H1 (cell line): ENCODE data around the gene BICRAL. TPM values are rescaled to one million over a fixed set of nuclear protein-coding genes. Genes with fewer than 3 reads are reported as not detected.

ENCODE experiments used
- CTCF ChIA-PET: fragments of 300-600 bp; sonication (Branson Sonifier 250); formaldehyde crosslinking; loops from one replicate; lab custom pipeline; 2021; ENCODE audit not compliant: partially characterized antibody; lab: Charles Lee
- POLR2A ChIA-PET: fragments of 300-600 bp; sonication (Branson Sonifier 250); formaldehyde crosslinking; loops from one replicate; lab custom pipeline; 2021; ENCODE audit warnings: inconsistent platforms; ENCODE audit not compliant: partially characterized antibody; lab: Charles Lee
- DNase-seq, 2 experiments: peaks; one replicate each; pipeline versions ENCODE4 v3.0.0 to v3.0.0-alpha.2; 2010 to 2022; ENCODE audit warnings: low spot score in 2 of 2, low read depth in 1 of 2, mixed read lengths in 1 of 2
- FAIRE-seq: peaks from 2 replicates; lab custom pipeline; 2011; peaks lifted over from hg19 to GRCh38; lab: Jason Lieb, UNC
- H2AFZ ChIP-seq: 2 replicates; pipeline ENCODE4 v1.8.1; 2012; ENCODE audit warnings: low read length, inconsistent platforms
- H2AK5ac ChIP-seq: 2 replicates; pipeline ENCODE4 v1.6.1; 2013; ENCODE audit warnings: low read depth, low read length
- H2BK120ac ChIP-seq: replicated peaks from 2 replicates; pipeline ENCODE3; 2013; ENCODE audit warnings: low read depth, low read length, inconsistent platforms
- H2BK12ac ChIP-seq: 2 replicates; pipeline ENCODE4 v1.6.1; 2013; ENCODE audit warnings: low read depth, low read length
- H2BK15ac ChIP-seq: 2 replicates; pipeline ENCODE4 v1.6.1; 2013; ENCODE audit warnings: low read length
- H2BK20ac ChIP-seq: 2 replicates; pipeline ENCODE4 v1.6.1; 2013; ENCODE audit warnings: low read length
- H2BK5ac ChIP-seq: 2 replicates; pipeline ENCODE4 v1.6.1; 2013; ENCODE audit warnings: low read depth, low read length
- H3K14ac ChIP-seq: 2 replicates; pipeline ENCODE4 v1.6.1; 2013; ENCODE audit warnings: inconsistent platforms; ENCODE audit not compliant: insufficient read length
- H3K18ac ChIP-seq: 2 replicates; pipeline ENCODE4 v1.6.1; 2013; ENCODE audit warnings: low read length; ENCODE audit errors: extremely low read depth
- H3K23ac ChIP-seq: 2 replicates; pipeline ENCODE4 v1.6.1; 2013; ENCODE audit warnings: inconsistent platforms; ENCODE audit not compliant: insufficient read length
- H3K23me2 ChIP-seq: 2 replicates; pipeline ENCODE4 v1.6.1; 2013; ENCODE audit warnings: low read depth, low read length
- H3K27ac ChIP-seq: 2 replicates; pipeline ENCODE4 v1.6.1; 2011; ENCODE audit warnings: low read depth, low read length, inconsistent platforms
- H3K27me3 ChIP-seq, 4 experiments: replicated peaks in 1 of 4; 1 replicate in 1 of 4; 2 replicates in 3 of 4; pipeline versions ENCODE4 v1.6.1 to v1.8.1; 2011 to 2013; ENCODE audit warnings: low read length in 3 of 4, mild to moderate bottlenecking in 3 of 4, inconsistent platforms in 2 of 4, mixed read lengths in 2 of 4, moderate library complexity in 1 of 4; ENCODE audit not compliant: control insufficient read depth in 3 of 4, insufficient read depth in 3 of 4; ENCODE audit errors: extremely low read depth in 1 of 4
- H3K36me3 ChIP-seq, 4 experiments: 2 replicates each; pipeline versions ENCODE4 v1.6.1 to v1.8.1; 2011 to 2013; ENCODE audit warnings: mild to moderate bottlenecking in 4 of 4, low read length in 3 of 4, moderate library complexity in 2 of 4, control low read depth in 1 of 4, inconsistent platforms in 1 of 4; ENCODE audit not compliant: insufficient read depth in 4 of 4, control insufficient read depth in 2 of 4
- H3K4ac ChIP-seq: replicated peaks from 2 replicates; pipeline ENCODE3; 2013; ENCODE audit warnings: low read length, low read depth, mixed read lengths, inconsistent platforms; ENCODE audit not compliant: insufficient read length
- H3K4me1 ChIP-seq, 4 experiments: replicated peaks in 1 of 4; 1 replicate in 1 of 4; 2 replicates in 3 of 4; pipeline versions ENCODE4 v1.6.1 to v1.8.1; 2011 to 2013; ENCODE audit warnings: low read length in 3 of 4, inconsistent platforms in 2 of 4, mixed read lengths in 1 of 4; ENCODE audit not compliant: insufficient read depth in 4 of 4, control insufficient read depth in 3 of 4
- H3K4me2 ChIP-seq, 2 experiments: 2 replicates each; pipeline versions ENCODE4 v1.6.1 to v1.8.1; 2011 to 2013; ENCODE audit warnings: low read depth in 2 of 2, low read length in 2 of 2, control low read depth in 1 of 2, inconsistent platforms in 1 of 2, mild to moderate bottlenecking in 1 of 2; ENCODE audit not compliant: insufficient read depth in 1 of 2
- H3K4me3 ChIP-seq, 4 experiments: fragments of 200-600, 300-600 bp in 1 of 4; sonication (generic), shearing (Covaris generic), sonication (Bioruptor Twin) in 1 of 4; 2 replicates each; pipeline versions ENCODE4 v1.5.1 to v1.8.1; 2011 to 2016; ENCODE audit warnings: low read length in 4 of 4, low read depth in 3 of 4, control low read depth in 2 of 4, inconsistent platforms in 2 of 4, mild to moderate bottlenecking in 2 of 4, mixed read lengths in 1 of 4, moderate library complexity in 1 of 4; ENCODE audit not compliant: insufficient read depth in 2 of 4; ENCODE audit errors: extremely low read depth in 1 of 4
- H3K56ac ChIP-seq: replicated peaks from 2 replicates; pipeline ENCODE3; 2013; ENCODE audit warnings: low read depth, mild to moderate bottlenecking, mixed read lengths, low read length, inconsistent platforms; ENCODE audit not compliant: insufficient read length
- H3K79me1 ChIP-seq: 2 replicates; pipeline ENCODE4 v1.6.1; 2013; ENCODE audit warnings: low read depth, low read length, control low read depth
- H3K79me2 ChIP-seq, 2 experiments: 2 replicates each; pipeline versions ENCODE4 v1.6.1 to v1.8.1; 2012 to 2013; ENCODE audit warnings: low read length in 2 of 2, mild to moderate bottlenecking in 2 of 2, inconsistent platforms in 1 of 2; ENCODE audit not compliant: insufficient read depth in 2 of 2, control insufficient read depth in 1 of 2
- H3K9ac ChIP-seq, 4 experiments: replicated peaks in 1 of 4; 1 replicate in 1 of 4; 2 replicates in 3 of 4; pipeline versions ENCODE4 v1.6.1 to v1.8.1; 2011 to 2013; ENCODE audit warnings: low read depth in 3 of 4, low read length in 3 of 4, control low read depth in 2 of 4, mild to moderate bottlenecking in 2 of 4, moderate library complexity in 2 of 4, inconsistent platforms in 1 of 4; ENCODE audit errors: extremely low read depth in 1 of 4
- H3K9me3 ChIP-seq, 2 experiments: 2 replicates each; pipeline versions ENCODE4 v1.6.1 to v1.8.1; 2012 to 2013; ENCODE audit warnings: mild to moderate bottlenecking in 2 of 2, moderate library complexity in 2 of 2, control low read depth in 1 of 2, inconsistent platforms in 1 of 2, low read depth in 1 of 2, low read length in 1 of 2, mixed read lengths in 1 of 2; ENCODE audit not compliant: insufficient read depth in 2 of 2
- H4K20me1 ChIP-seq, 2 experiments: replicated peaks in 1 of 2; 2 replicates each; pipeline versions ENCODE3 to v1.8.1; 2011 to 2013; ENCODE audit warnings: inconsistent platforms in 2 of 2, low read length in 2 of 2, mild to moderate bottlenecking in 1 of 2; ENCODE audit not compliant: insufficient read depth in 2 of 2, control insufficient read depth in 1 of 2
- H4K5ac ChIP-seq: 2 replicates; pipeline ENCODE4 v1.6.1; 2013; ENCODE audit warnings: low read length, low read depth, mixed read lengths, inconsistent platforms; ENCODE audit not compliant: insufficient read length
- H4K8ac ChIP-seq: 2 replicates; pipeline ENCODE4 v1.8.0; 2013; ENCODE audit warnings: mild to moderate bottlenecking, moderate library complexity, low read length, inconsistent platforms; ENCODE audit not compliant: insufficient read depth; ENCODE audit errors: extremely low read depth
- H4K91ac ChIP-seq: replicated peaks from 2 replicates; pipeline ENCODE3; 2013; ENCODE audit warnings: low read length, mixed read lengths, inconsistent platforms; ENCODE audit not compliant: insufficient read length
- CREB1 ChIP-seq: IDR thresholded peaks from 2 replicates; pipeline ENCODE4 v1.6.1; 2012; ENCODE audit warnings: inconsistent platforms
- EP300 ChIP-seq, 2 experiments: IDR thresholded peaks; 1 replicate in 1 of 2; 2 replicates in 1 of 2; pipeline ENCODE4 v1.6.1; 2011 to 2012; ENCODE audit warnings: low read depth in 2 of 2, low read length in 2 of 2, mild to moderate bottlenecking in 2 of 2, borderline replicate concordance in 1 of 2, inconsistent platforms in 1 of 2, moderate library complexity in 1 of 2
- EZH2 ChIP-seq: fragments of 200-600 bp; sonication (generic); IDR thresholded peaks from 2 replicates; pipeline ENCODE4 v1.7.1; 2012; ENCODE audit warnings: low read depth, mild to moderate bottlenecking, moderate library complexity, low read length, inconsistent platforms; ENCODE audit not compliant: severe bottlenecking
- JUN ChIP-seq: IDR thresholded peaks from 2 replicates; pipeline ENCODE4 v1.6.1; 2011; ENCODE audit warnings: low read depth, mild to moderate bottlenecking, improper control_type of control experiment, low read length
- JUND ChIP-seq: IDR thresholded peaks from 2 replicates; pipeline ENCODE4 v1.6.1; 2011; ENCODE audit warnings: mild to moderate bottlenecking, improper control_type of control experiment, low read length
- POU5F1 ChIP-seq: IDR thresholded peaks from 2 replicates; pipeline ENCODE4 v1.6.1; 2011; ENCODE audit warnings: low read depth, mild to moderate bottlenecking, low read length, moderate library complexity
- RBBP5 ChIP-seq: IDR thresholded peaks from 2 replicates; pipeline ENCODE4 v1.7.1; 2012; ENCODE audit warnings: low read depth, mild to moderate bottlenecking, inconsistent platforms, low read length, moderate library complexity, borderline replicate concordance
- RFX5 ChIP-seq: IDR thresholded peaks from 2 replicates; pipeline ENCODE4 v1.6.1; 2011; ENCODE audit warnings: low read depth, low read length, improper control_type of control experiment, borderline replicate concordance
- SP4 ChIP-seq: IDR thresholded peaks from 2 replicates; pipeline ENCODE4 v1.6.1; 2012; ENCODE audit warnings: low read length, inconsistent platforms
- TCF12 ChIP-seq: IDR thresholded peaks from 2 replicates; pipeline ENCODE4 v1.6.1; 2011; ENCODE audit warnings: low read depth, mild to moderate bottlenecking, low read length
- TEAD4 ChIP-seq: IDR thresholded peaks from 2 replicates; pipeline ENCODE4 v1.6.1; 2012; ENCODE audit warnings: low read depth, low read length, inconsistent platforms, mixed read lengths
- ZNF274 ChIP-seq: IDR thresholded peaks from 2 replicates; pipeline ENCODE4 v1.7.0; 2012; ENCODE audit warnings: low read length, borderline replicate concordance; ENCODE audit errors: extremely low read depth
- WGBS, 2 experiments: shearing (Covaris generic) in 1 of 2; methylation state at CpG; one replicate each; pipeline versions ENCODE4 v1.1.6 to v1.1.7; 2013 to 2015; ENCODE audit warnings: low lambda C conversion rate in 2 of 2, mixed read lengths in 2 of 2, inconsistent platforms in 1 of 2, low coverage in 1 of 2, missing lambda C conversion rate in 1 of 2; ENCODE audit not compliant: insufficient replicate concordance in 2 of 2, insufficient coverage in 1 of 2, insufficient read length in 1 of 2; ENCODE audit errors: extremely low coverage in 1 of 2, missing lambda C conversion rate in 1 of 2; 5-methylcytosine and 5-hydroxymethylcytosine counted together
- polyA plus RNA-seq, 7 experiments: library from polyadenylated mRNA; depleted of rRNA in 3 of 7; stranded (reverse) in 5 of 7; unstranded in 2 of 7; fragments of >200 nt in 5 of 7; fragments of 200-250 nt in 2 of 7; gene quantifications; 1 replicate in 5 of 7; 2 replicates in 1 of 7; 4 replicates in 1 of 7; pipeline versions ENCODE4 v1.2.1 to v1.2.3, GENCODE V29; 2011 to 2013; ENCODE audit warnings: missing spikeins in 2 of 7, mixed read lengths in 2 of 7
- total RNA-seq: library from RNA; stranded (reverse); fragmentation: NEBNext Ultra II Directional; extraction: Animal tissue kit (Norgen Biotek cat#: 25700); gene quantifications from 2 replicates; pipeline ENCODE4 v1.2.1, GENCODE V29; 2021
- TF ChIP-seq, protein P1 (sequence below): IDR thresholded peaks from 2 replicates; pipeline ENCODE4 v1.6.1; 2012; ENCODE audit warnings: inconsistent platforms

Gene BICRAL
- total and polyA plus RNA-seq, 2 of the 8 experiments (the other 6 are each of a cell fraction or from before 2014, with no cell fraction given), result 9.4 to 12.2 TPM

GRCh38 chr6:42787063-42787472, 5.2 kb downstream of the BICRAL start:
- DNase-seq, result no peak
- WGBS, 2 experiments, result 93% methylated on average over 2 of the region's 2 CpGs; no CpG with 5 or more reads in 1 of the 2 experiments
- Histone ChIP-seq H2BK12ac (no peak overlapping the region), H3K23me2 (no peaks in the 10 kb centered on the region; the same call in 1 of the 2 replicates), H2BK120ac (no peak overlapping the region), H2BK15ac (no peak overlapping the region), H3K4me2 (peak overlapping the region in 1 of 2 experiments; percentile 16; a peak in 1 of 4 replicates), H3K4ac (no peak overlapping the region), H4K91ac (no peak overlapping the region), H2AK5ac (no peak overlapping the region), H3K9ac (peak overlapping the region in 1 of 4 experiments; percentile 19; a peak in 1 of 7 replicates), H4K5ac (no peak overlapping the region), H2BK20ac (no peak overlapping the region), H3K27ac (no peak overlapping the region), H3K4me1 (peaks cover 0 to 18% (median 11%) of the 10 kb centered on the region in 4 experiments; a peak in 4 of 7 replicates), H2BK5ac (no peak overlapping the region), H3K4me3 (peak overlapping the region in 1 of 4 experiments; percentile 16; a peak in 1 of 8 replicates), H3K27me3 (no peaks in the 10 kb centered on the region), H2AFZ (no peak overlapping the region), H3K56ac (no peak overlapping the region), H4K8ac (no peak overlapping the region), H3K36me3 (peaks cover 0 to 3% (median 0%) of the 10 kb centered on the region in 4 experiments; a peak in 1 of 8 replicates), H3K23ac (no peak overlapping the region), H3K14ac (no peak overlapping the region), H3K79me2 (peaks cover 13 to 65% of the 10 kb centered on the region in 2 experiments), H3K79me1 (no peaks in the 10 kb centered on the region), H3K9me3 (no peaks in the 10 kb centered on the region), H3K18ac (no peak overlapping the region), H4K20me1 (peaks cover 0 to 7% of the 10 kb centered on the region in 2 experiments)
- CTCF ChIA-PET, result interaction anchor here (0.7 to 1.0 kb wide), 2 partner anchors 41 to 126 kb away, joined by 3 read pairs; partner anchors contain the start of gene TBCC
- FAIRE-seq, result no peak
- POLR2A ChIA-PET, result interaction anchor here (0.6 to 13.8 kb wide), 8 partner anchors 10 to 223 kb away, joined by 3 to 277 read pairs (median 3); partner anchors contain the start of genes RPL7L1, TBCC and UBR2
- TF ChIP-seq SP4, result no peak
- TF ChIP-seq JUND, result no peak
- no peak for TF ChIP-seq TEAD4
- no peak for TF ChIP-seq CREB1
- TF ChIP-seq JUN, result no peak
- TF ChIP-seq EZH2, result no peak
- TF ChIP-seq EP300 (IDR thresholded peaks at IDR 0.05; ENCODE audit: borderline replicate concordance in 1 of 2, low read depth in 2 of 2, low read length in 2 of 2), result no peak
- TF ChIP-seq POU5F1, result no peak
- TF ChIP-seq, protein P1, sequence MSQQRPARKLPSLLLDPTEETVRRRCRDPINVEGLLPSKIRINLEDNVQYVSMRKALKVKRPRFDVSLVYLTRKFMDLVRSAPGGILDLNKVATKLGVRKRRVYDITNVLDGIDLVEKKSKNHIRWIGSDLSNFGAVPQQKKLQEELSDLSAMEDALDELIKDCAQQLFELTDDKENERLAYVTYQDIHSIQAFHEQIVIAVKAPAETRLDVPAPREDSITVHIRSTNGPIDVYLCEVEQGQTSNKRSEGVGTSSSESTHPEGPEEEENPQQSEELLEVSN, result no peak
- TF ChIP-seq RBBP5, result no peak
- no peak for TF ChIP-seq TCF12
- no peak for TF ChIP-seq RFX5
- no peak for TF ChIP-seq ZNF274
